ENCODE results near the gene RASL11B. TPM values are rescaled to one million over a fixed set of nuclear protein-coding genes. Genes with fewer than 3 reads are reported as not detected.
A peak's percentile ranks its signal among the peaks of the same experiment; 100 is the strongest.

The RASL11B gene
- total and polyA plus RNA-seq, 2 donors (not counting 3 experiments of a cell fraction or from before 2014, with no cell fraction given) = 0.83 TPM; not detected in 1

- H3K27ac ChIP-seq (ENCODE audit: insufficient read depth, low read depth, low read length) = no peak overlapping the region
- TF ChIP-seq MYC (IDR thresholded peaks at IDR 0.05; ENCODE audit: low read depth, low read length) (no peak), JUN (IDR thresholded peaks at IDR 0.05; ENCODE audit: borderline replicate concordance, insufficient read depth, insufficient read length, low read depth) (no peak), POLR2A (IDR thresholded peaks at IDR 0.05; ENCODE audit: low read depth, low read length) (no peak), GATA2 (IDR thresholded peaks at IDR 0.05; ENCODE audit: insufficient read depth, insufficient read length, low read depth, low read length) (no peak), MAX (IDR thresholded peaks at IDR 0.05; ENCODE audit: insufficient read depth, insufficient read length) (no peak), FOS (IDR thresholded peaks at IDR 0.05; ENCODE audit: borderline replicate concordance, insufficient read depth, low read length) (no peak), EZH2 (IDR thresholded peaks at IDR 0.05; ENCODE audit: borderline replicate concordance, low read depth, low read length, severe bottlenecking) (no peak)
- no peak overlapping the region for H3K9ac ChIP-seq (replicated peaks; ENCODE audit: extremely low read depth, insufficient read depth, low read length)
- ChIA-PET CTCF (interaction anchor here (0.5 to 4.1 kb wide), 11 partner anchors 7 to 1322 kb away, joined by 3 to 27 read pairs (median 5); no protein-coding TSS in a partner anchor), POLR2A (no interaction called here)
- H3K4me1 ChIP-seq (ENCODE audit: control insufficient read depth, extremely low read depth, insufficient read depth, low read length) = no peaks in the 10 kb centered on the region
- H3K79me2 ChIP-seq (ENCODE audit: control insufficient read depth, insufficient read depth, low read length) = no peaks in the 10 kb centered on the region
- H3K4me2 ChIP-seq (ENCODE audit: insufficient read depth, low read length) = no peak overlapping the region
- no peak overlapping the region for H2AFZ ChIP-seq (ENCODE audit: low read depth, low read length)
- dilution Hi-C loops (cut with MboI; ENCODE audit: extremely low pct_ligation_motif_present, low sequenced_read_pairs) = no loop called here
- H3K36me3 ChIP-seq (ENCODE audit: control insufficient read depth in 2 of 2, extremely low read depth in 1 of 2, insufficient read depth in 2 of 2, low read length in 2 of 2) = no peaks in the 10 kb centered on the region
- no peaks in the 10 kb centered on the region for H3K9me1 ChIP-seq (replicated peaks; ENCODE audit: control insufficient read depth, extremely low read depth, insufficient read depth, low read length)
- no peak overlapping the region for H3K4me3 ChIP-seq (replicated peaks in 1 of 3; ENCODE audit: insufficient read depth in 1 of 3, low read depth in 1 of 3, low read length in 3 of 3)
- H3K9me3 ChIP-seq (replicated peaks; ENCODE audit: control insufficient read depth, insufficient read depth, low read length) = no peaks in the 10 kb centered on the region
- no TSS peak for BruUV-seq (replicated peaks)
- intact Hi-C loops (cut with micrococcal nuclease) = loop anchor here (5.0 kb wide), 2 partner anchors 50 to 1320 kb away; partner anchors contain the start of gene RASL11B
- no peaks in the 10 kb centered on the region for H3K27me3 ChIP-seq (ENCODE audit: control insufficient read depth in 2 of 2, insufficient read depth in 2 of 2, low read length in 2 of 2)
- no peaks in the 10 kb centered on the region for H4K20me1 ChIP-seq (replicated peaks; ENCODE audit: control insufficient read depth, extremely low read depth, insufficient read depth, low read length)
- FAIRE-seq = no peak
- DNase-seq (ENCODE audit: low read depth, low spot score) = no peak
Measured at GRCh38 chr4:52912608-52913007, 50.5 kb downstream of the RASL11B start.

- Histone ChIP-seq H3K9ac (replicated peaks; ENCODE audit: extremely low read depth, insufficient read depth, low read length) (no peak overlapping the region), H2AFZ (ENCODE audit: low read depth, low read length) (no peak overlapping the region), H3K4me2 (ENCODE audit: insufficient read depth, low read length) (no peak overlapping the region), H3K4me3 (replicated peaks in 1 of 3; ENCODE audit: insufficient read depth in 1 of 3, low read depth in 1 of 3, low read length in 3 of 3) (no peak overlapping the region), H3K9me3 (replicated peaks; ENCODE audit: control insufficient read depth, insufficient read depth, low read length) (no peaks in the 10 kb centered on the region), H3K79me2 (ENCODE audit: control insufficient read depth, insufficient read depth, low read length) (no peaks in the 10 kb centered on the region), H3K36me3 (ENCODE audit: control insufficient read depth in 2 of 2, extremely low read depth in 1 of 2, insufficient read depth in 2 of 2, low read length in 2 of 2) (no peaks in the 10 kb centered on the region), H3K9me1 (replicated peaks; ENCODE audit: control insufficient read depth, extremely low read depth, insufficient read depth, low read length) (no peaks in the 10 kb centered on the region), H3K4me1 (ENCODE audit: control insufficient read depth, extremely low read depth, insufficient read depth, low read length) (no peaks in the 10 kb centered on the region), H4K20me1 (replicated peaks; ENCODE audit: control insufficient read depth, extremely low read depth, insufficient read depth, low read length) (no peaks in the 10 kb centered on the region), H3K27ac (ENCODE audit: insufficient read depth, low read depth, low read length) (no peak overlapping the region), H3K27me3 (ENCODE audit: control insufficient read depth in 2 of 2, insufficient read depth in 2 of 2, low read length in 2 of 2) (no peaks in the 10 kb centered on the region)
- TF ChIP-seq MAX (IDR thresholded peaks at IDR 0.05; ENCODE audit: insufficient read depth, insufficient read length) (no peak), JUN (IDR thresholded peaks at IDR 0.05; ENCODE audit: borderline replicate concordance, insufficient read depth, insufficient read length, low read depth) (no peak), POLR2AphosphoS5 (IDR thresholded peaks at IDR 0.05; ENCODE audit: insufficient read depth, low read depth, low read length) (no peak), EZH2 (IDR thresholded peaks at IDR 0.05; ENCODE audit: borderline replicate concordance, low read depth, low read length, severe bottlenecking) (no peak), MYC (IDR thresholded peaks at IDR 0.05; ENCODE audit: low read depth, low read length) (no peak), GATA2 (IDR thresholded peaks at IDR 0.05; ENCODE audit: insufficient read depth, insufficient read length, low read depth, low read length) (no peak), FOS (IDR thresholded peaks at IDR 0.05; ENCODE audit: borderline replicate concordance, insufficient read depth, low read length) (no peak), POLR2A (IDR thresholded peaks at IDR 0.05; ENCODE audit: low read depth, low read length) (no peak), CTCF (IDR thresholded peaks at IDR 0.05; ENCODE audit: extremely low read depth in 1 of 2, insufficient read depth in 1 of 2, low read depth in 1 of 2, low read length in 2 of 2) (no peak)
- CTCF ChIA-PET = interaction anchor here (0.8 to 2.0 kb wide), 9 partner anchors 9 to 1320 kb away, joined by 3 to 13 read pairs (median 3); no protein-coding TSS in a partner anchor
- FAIRE-seq (no peak), DNase-seq (ENCODE audit: low read depth, low spot score) (peak; percentile 54)
- BruUV-seq (replicated peaks) = no TSS peak
- dilution Hi-C loops (cut with MboI; ENCODE audit: extremely low pct_ligation_motif_present, low sequenced_read_pairs) = no loop called here
- intact Hi-C loops (cut with micrococcal nuclease) = loop anchor here (5.0 kb wide), 2 partner anchors 52 to 1318 kb away; partner anchors contain the start of gene RASL11B
- POLR2A ChIA-PET = no interaction called here
Measured at GRCh38 chr4:52914051-52914605, 52.0 kb downstream of the RASL11B start.
